Embryonic facial prominence (tissue), 1 donor: Measurements from ENCODE around the gene KCNJ11.
"Not testable (repeated sequence)": the region's sequence is repeated elsewhere in the genome, so short reads cannot be mapped to it uniquely, and the experiment has no call there.

Experiments used
- DNase-seq: peaks from one replicate; pipeline ENCODE4 v3.0.0-alpha.2; 2016; ENCODE audit errors: extremely low spot score

Gene KCNJ11

DNA sequence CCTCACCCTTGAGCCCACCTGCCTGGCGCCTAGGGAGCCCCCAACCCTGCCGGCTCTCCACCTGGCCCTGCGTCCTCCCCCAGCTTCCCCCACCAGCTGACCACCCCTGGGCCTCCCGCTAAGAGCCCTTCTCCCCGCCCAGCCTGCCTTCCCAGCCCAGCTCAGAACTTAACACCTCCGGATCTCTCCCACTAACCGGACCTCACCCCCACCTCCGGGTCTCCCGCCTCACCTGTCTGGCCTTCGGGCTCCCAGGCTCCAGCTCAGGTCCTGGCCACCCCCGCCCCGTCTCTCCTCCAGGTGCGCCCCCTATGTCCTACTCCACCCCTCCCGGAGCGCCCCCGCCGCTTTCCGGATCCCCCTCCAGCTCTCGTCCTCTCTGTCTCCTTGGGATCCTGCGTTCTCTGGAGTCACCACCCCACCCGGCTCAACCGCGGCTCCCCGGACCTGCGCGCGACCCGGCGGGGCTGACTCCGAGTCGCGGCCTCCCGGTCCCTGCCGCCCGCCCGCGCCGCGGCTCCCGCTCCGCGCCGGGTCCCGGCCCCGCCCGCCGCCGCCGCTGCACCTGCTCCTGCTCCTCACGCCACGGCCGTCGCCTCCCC lies at the start of gene KCNJ11:
Gene KCNJ11, minus strand, starts transcription at position 51 of the 602 bp plus-strand sequence. CDS start 568 bp downstream, outside the sequence.
- DNase-seq, result no peak

DNA sequence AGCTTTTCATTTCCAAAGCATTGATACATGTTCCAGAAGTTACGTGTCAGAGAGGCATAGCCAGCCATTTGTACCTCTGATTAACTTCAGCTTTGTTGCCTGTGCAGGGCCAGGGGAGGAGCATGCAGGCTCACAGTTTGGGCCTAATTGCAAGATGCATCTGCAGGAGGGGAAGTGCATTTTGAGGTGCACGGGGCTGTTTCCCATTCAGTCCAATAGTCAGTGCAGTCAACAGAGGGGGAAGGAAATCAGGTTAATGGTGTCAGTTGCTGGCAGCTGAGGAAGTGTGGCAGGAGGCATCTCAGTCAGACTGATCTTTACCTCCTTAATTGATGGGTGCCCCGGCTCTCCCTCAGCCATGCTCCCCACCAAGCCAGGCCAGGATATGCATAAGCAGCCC lies 48.9 kb upstream of the KCNJ11 start:
- DNase-seq, result no peak

DNA sequence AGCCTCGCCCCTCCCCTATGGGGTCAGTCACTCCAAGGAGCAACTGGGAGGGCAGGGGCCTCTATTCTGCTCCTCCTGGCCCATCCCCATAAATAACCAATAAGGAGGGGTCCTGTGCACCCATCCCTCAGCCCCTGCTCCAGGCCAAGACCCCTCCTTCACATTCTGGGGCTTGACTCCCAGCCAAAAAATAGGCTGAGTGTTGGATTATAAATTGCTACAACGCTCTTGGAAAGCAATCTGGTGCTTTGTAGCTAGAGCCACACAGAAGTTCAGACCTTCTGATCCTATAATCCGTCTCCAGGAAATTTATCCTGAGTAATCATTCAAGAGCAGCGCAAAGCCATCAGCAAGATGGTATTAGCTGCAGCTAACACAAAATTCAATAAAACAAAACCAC lies 45.6 kb upstream of the KCNJ11 start:
- DNase-seq, result no peak

DNA sequence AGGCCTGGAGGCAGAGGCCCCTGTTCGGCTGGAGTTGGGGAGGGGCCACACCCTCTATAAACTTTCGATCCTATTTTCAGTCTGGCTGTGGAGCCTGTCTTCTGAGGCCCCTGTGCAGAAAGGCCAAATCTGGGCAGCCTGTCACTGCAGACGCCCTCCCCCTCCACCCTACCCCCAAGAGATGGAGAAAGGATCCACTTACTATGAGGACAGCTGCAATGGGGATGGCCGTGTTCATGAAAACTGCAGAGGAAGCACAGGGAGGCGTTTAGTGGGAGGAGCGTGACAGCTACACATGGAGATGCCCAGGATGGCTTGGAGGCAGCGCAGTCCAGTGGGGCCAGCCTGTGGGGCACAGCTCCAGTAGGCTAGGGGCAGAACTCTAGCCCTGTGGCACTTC lies 43.5 kb upstream of the KCNJ11 start:
- no peak for DNase-seq

DNA sequence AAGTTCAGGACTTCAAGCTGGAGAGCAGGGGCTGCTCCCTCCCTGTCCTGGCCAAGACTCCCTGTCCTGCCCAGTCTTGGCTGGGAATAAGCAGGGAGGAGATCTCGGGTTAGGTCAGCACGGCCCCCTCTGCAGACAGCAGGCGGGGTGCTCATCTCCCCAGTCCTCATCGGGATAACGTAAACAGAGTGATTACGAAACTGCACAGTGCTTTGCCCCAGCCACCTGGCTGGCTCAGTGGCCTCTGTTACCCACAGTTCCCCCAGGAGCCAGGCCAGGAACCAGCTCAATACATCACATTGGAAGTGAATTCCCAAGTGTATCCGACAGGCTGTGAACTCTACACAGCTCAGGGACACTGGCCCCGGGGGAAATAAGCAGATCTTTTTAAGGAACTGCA lies 42.7 kb upstream of the KCNJ11 start:
- DNase-seq, result no peak

DNA sequence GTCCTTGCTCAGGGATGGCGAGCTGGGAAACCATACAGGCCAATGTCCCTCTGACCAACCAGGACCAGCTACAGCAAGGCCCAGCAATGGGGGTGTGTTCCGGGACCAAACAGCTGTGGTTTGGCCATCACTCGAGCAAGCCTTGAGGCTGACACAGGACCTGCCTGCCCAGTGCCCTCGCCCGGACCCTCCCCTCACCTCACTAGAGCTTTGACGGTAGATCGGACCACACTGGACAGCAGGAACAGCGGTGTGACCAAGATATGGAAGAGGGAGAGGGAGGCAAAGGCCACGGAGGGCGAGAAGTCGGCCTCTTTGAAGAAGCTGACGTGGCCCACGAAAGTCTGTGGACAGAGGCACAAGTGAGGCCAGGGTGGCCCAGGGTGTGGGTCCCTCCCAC lies 42.2 kb upstream of the KCNJ11 start:
- no peak for DNase-seq

DNA sequence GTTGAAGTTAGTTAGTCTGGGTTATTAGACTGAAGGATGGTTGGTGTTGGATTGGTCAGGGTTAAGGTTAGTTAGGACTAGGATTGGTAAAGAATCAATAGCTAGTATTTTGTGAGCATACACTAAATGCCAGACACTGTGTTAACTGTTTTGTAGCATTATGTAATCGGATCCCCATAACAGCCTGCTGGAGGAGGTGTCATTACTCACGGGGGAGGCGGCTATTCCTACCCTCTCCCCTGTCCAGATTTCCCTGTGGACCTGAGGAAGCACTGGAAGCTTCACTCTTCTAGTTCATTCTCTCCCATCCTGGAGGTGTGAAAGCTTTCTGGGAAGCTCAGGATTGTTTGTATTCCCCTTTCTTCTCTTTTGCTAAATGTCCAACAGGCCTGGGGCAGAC lies 40.5 kb upstream of the KCNJ11 start:
- no peak for DNase-seq

DNA sequence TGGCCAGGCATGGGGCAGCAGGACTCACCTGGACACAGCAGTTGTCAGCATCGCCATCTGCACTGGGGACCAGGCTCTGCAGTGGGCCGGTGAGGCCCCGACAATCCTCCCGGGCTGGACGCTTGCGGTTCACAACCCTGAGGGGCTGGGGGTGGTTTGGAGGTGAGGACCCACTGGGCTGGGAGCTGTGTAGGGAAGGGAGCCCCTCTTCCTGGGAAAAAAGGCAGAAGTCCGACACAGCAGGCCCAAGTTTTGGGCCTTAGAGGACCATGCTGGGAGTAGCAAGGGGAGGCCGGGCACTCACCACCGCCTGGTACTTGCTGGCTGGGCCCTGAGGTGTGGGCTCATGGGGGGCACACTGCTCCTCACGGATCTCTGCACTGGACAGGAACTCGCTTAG lies 39.8 kb upstream of the KCNJ11 start:
- no peak for DNase-seq

DNA sequence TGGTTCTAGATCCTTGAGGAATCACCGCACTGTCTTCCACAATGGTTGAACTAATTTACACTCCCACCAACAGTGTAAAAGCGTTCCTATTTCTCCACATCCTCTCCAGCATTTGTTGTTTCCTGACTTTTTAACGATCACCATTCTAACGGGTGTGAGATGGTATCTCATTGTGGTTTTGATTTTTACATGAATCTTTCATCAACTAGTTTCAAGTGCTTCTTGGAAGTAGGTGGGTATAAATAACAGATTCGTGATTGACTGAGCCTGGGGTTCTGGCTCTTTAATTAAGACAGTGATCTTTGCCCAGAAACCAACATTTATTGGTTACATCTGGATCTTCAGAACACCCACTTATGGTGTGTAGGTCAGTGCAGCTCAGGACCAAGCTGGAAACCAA lies 37.8 kb upstream of the KCNJ11 start:
- not testable (repeated sequence) for DNase-seq

DNA sequence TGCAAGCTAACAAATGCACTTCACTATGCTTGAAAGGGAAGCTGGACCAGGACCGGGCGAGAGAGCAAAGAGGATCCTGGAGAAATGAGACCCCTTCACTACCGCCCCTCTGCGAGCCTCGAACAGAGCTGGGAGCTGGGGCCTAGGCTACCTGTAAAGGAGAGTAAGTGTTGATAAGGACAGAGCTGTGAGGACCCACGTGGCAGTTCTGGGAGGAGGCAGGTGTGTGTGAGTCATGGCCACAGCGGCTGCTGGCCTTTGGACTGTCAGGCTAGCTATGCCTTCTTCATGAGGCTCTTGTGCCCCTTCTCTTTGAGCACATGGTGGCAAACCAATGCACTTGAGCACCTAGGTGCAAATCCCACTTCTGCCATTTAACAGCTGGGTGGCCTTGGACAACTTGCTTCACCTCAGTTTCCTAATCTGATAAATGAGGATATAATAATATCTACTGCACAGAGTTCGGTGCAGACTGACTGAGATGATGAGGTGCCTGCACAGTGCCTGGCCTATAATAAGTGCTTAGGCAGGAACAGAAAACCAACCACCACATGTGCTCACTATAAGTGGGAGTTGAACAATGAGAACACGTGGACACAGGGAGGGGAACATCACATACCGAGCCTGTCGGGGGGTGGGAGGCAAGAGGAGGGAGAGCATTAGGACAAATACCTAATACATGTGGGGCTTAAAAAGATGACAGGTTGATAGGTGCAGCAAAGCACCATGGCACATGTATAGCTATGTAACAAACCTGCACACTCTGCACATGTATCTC lies 35.3 kb upstream of the KCNJ11 start:
- DNase-seq, result no peak

DNA sequence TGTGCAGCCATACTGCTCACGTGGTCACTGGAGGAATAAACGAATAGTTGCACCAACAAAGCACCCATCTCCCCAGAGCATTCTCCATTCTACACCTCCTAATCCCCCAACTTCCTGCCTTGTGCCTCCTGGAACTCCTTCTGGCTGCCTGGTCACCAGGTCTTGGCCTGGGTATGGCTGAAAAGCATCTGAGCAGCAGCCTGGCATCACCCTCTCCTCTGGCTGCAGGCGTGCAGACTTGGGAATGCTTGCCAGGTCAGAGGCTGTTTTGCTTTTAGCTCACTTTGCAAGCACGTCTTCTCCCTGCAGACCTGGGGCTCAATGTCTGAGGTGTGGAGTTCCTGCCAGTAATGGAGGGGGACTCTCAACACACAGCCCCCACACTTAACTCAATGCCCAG lies 33.3 kb upstream of the KCNJ11 start:
- DNase-seq, result no peak

DNA sequence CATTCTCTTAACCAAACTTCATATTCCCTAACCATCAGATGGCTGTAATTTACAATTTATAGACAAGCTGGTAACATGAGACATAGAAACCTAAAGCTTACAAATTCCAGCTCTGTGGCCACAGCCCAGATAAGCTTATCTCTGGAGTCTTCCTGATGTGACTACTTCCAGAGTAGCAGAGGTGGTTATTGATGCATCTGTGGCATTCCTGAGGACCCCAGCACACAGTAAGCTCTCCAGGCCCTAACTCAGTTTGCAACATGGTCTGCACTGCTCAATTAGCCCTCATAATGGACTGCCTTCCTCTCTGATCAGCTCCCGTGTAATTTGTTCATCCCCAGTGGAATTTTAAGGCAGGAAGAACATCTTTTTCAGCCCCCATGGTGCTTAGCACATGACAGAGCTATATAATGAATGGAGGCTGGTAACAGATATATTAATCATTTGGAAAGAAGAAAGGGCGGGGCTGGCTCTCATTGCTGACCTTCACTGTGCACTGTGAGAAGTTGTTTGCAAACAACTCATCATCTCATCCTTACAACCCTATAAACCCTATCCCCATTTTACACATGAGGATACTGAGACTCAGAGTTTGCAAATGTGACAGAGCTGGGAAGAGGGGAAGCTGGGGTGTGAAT lies 30.1 kb upstream of the KCNJ11 start:
- no peak for DNase-seq

DNA sequence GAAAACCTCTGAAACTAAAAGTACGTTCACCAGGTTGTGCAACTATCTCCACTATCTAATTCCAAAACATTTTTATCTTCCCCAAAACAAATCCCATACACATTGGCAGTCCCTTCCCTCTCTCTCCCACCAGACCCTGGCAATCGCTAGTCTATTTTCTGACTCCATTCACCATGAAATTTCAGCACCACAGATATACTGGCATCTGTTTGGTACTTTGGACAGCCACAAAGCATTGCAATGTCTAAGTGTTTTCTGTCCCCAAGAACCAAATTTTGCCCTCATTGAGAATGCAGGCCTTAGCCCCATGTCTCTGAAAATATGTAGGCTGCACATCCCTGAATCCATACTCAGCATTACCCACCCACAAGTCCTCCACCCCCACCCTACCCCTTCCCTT lies 28.0 kb upstream of the KCNJ11 start:
- no peak for DNase-seq

DNA sequence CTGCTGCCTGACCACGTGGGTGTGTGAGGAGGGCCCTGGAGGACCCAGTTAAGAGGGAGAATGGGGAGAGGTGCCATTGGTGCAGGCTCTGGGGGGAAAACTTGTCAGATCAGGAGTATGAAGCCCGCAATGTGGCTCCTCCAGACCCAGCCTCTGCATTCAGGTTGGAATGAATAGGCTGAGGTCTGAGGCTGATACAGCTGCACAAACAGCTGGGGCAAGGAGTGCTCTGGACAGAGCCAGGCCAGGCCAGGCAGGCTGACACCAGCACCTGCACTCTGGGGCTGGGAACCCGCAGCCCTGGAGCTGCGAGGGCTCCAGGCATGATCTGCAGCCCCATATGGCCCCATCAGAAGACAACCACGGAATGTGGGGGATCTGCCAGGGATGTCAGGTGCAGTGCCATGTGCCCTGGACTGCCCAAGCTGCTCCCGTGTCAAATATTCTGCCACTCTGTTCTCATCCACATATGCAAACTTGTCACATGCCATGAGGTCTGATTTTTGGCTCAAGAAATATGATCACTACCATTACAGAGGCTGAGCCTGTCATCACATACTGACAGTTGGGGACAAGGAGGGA lies 27.2 kb upstream of the KCNJ11 start:
- no peak for DNase-seq

DNA sequence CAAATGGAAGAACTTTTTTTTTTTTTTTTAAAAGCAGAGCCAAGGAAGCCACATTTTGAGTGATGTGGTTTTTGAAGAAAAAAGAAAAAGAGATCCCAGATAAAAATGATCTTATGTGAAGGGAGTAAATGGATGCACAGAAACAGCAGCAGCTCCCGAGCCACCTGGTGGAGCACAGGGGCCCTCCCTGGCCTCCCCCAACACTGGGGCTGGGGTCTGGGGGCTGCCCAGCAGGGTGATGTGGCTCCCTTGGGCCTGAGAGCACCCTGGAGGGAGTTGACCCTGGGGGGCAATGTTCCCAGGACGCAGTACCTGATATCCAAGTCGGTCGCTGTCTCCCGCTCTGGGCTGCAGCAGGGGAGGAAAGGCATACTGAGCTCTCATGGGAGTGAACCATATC lies 26.5 kb upstream of the KCNJ11 start:
- DNase-seq, result no peak

DNA sequence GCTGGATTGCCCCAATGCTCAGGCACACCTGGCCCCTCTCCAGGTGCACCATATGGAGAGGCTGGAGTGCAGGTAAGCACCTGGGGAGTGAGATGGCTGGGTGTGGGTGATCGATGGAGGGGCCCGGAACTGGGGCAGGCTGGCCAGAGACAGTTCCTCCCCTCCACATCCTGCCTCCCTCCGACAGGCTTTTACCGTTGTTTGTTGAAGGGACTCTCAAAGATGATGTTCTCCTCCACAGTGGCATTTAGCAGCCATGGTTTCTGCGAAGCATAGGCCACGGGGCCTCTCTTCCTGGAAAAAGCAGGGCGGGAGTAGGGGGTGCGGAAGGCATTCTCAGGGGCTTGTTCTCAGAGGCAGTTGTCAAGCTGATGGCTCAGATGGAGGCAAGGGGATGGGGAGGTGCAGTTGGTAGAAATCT lies 25.9 kb upstream of the KCNJ11 start:
- DNase-seq, result no peak

DNA sequence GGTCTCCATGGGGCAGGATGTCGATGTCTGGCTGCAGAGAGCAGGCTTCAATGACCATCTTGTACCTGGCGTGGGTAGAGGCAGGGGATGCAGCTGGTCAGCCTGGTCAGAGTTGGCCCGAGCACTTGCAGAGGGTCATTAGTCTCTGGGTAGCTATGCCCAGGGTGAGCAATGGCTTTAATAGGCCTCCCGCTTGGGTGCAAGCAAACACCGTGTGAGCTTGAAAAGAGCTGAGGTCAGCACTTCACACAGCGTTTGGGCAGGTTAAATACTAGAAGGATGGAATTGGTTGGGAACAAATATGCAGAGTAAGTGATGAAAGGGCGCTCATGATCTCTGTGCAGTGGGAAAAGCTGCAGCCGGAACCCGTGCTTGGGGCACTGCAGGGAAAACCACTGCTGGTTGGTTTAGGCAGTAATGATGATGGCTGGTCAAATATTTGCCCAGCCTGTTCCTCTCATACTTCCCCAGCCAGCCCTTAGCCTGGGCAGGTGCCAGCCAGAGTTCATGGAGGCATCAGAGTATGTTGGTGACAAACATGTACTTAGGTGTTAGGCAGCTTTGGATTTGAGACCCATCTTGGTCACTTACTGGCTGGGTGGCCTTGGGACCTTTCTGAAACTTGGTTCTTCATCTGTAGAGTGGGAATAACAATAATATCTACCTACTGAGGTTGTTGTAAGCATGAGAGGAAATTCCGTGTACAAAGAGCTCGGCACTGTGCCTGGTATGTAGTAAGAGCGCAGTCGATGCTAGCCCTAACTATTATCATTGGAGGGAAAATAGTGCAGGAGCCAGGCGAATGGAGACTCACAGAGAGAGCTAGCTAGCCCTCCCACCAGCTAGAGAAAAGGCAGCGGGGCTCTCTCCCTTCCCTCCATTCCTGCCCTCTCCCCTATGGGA lies 25.2 kb upstream of the KCNJ11 start:
- DNase-seq, result no peak

DNA sequence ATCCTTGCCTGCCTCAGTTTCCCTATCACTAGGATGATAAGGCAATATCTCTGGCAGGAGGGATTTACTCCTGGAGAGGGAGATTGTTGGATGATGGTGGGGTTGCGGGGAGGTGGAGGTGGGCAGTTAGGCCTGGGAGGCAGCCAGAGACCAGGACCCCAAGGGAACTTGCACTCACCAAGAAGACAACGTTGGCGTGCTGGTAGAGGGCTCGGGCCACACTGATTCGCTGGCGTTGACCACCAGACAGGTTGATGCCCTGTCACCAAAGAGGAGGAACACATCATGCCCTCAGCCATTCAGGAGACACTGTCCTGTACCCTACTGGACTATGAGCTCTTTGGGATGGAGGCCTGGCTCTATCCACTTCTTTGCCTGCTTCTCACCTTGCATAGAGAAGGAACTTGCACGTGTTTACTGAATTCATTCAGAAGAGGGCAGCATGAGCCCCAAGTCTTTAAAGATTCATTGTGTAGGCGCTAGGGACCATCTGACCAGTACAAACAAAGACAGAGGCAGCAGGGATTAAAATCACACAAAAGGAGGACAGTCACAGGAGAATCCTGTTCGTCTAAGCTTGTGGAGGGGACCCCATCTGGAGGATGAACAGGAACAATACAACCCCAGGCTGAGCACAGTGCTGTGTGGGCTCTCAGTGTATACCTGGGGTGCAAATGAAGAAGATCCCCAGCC lies 24.2 kb upstream of the KCNJ11 start:
- DNase-seq, result no peak

DNA sequence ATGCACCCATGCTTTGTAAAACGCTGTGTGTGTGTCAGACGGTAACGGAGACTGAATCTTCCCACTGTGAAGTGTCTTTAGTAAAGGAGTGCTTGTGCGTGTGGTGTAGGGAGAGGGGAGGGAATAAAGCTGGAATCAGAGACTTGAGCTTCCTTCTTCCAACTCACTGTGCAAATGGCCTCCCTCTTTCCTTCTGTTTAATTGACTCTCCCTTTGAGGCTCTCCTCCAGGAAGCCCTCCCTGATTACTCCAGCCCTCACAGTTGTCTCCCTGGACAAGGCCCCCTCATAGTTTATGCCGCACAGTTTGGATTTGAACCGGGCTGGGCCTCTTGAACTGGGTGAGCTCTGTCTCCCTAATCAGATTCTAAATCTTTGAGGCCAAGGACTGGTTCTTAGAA lies 23.0 kb upstream of the KCNJ11 start:
- no peak for DNase-seq

DNA sequence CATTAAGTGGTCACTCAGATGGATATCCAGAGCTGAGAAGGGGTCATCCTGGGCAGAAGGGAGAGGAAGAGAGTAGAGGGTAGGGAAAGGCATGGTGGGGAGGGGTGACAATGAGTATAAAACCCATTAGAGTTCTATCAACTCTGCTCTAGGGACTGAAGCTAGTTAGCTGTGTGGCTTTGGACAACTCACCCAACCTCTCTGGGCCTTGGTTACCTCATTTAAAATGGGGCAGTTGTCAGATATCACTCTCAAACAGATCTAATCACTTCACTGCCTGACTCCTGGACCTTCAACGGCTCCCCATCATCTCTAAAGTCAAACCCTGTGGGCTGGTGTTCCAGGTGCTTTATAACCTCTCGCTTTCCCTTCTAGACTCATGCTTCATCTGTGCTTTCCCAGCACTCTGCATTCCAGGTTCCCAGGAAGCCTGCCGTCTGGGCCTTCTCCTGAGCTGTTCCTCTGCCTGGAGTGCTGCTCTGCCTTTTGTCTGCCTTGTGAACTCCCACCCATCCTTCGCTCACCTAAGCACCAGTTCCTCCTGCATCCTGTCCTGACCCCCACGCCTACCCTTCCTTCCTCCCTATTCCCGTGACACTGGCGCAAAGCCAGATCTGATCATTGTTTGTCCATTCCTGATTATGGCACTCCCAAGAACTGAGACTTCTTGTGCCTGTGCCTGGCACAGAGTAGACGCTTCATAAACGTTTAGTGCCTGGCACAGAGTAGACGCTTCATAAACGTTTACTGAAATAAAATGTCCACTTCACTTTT lies 22.3 kb upstream of the KCNJ11 start:
- DNase-seq, result no peak
